Measurements from ENCODE around the gene WDFY4. TPM values are rescaled to one million over a fixed set of nuclear protein-coding genes. Genes with fewer than 3 reads are reported as not detected.

Gene WDFY4
- total and polyA plus RNA-seq, 9 of the 15 experiments (the other 6 are each of a cell fraction or from before 2014, with no cell fraction given), result 0.01 to 0.02 (median 0.01) TPM; not detected in 6

- Histone ChIP-seq H3K4me2 (ENCODE audit: insufficient read depth, low read length) (no peak overlapping the region), H3K79me2 (ENCODE audit: control insufficient read depth, insufficient read depth, low read length) (no peaks in the 10 kb centered on the region), H3K27me3 (ENCODE audit: control insufficient read depth in 2 of 2, insufficient read depth in 2 of 2, low read length in 2 of 2) (peaks cover 6 to 9% of the 10 kb centered on the region in 2 experiments; a peak in 2 of 5 replicates), H2AFZ (ENCODE audit: low read depth, low read length) (no peak overlapping the region), H3K9me1 (ENCODE audit: control insufficient read depth, insufficient read depth, low read length) (no peaks in the 10 kb centered on the region), H3K4me1 (replicated peaks in 1 of 2; ENCODE audit: control insufficient read depth in 2 of 2, insufficient read depth in 2 of 2, low read length in 2 of 2) (peaks cover 5 to 10% of the 10 kb centered on the region in 2 experiments; a peak in 4 of 5 replicates), H3K27ac (ENCODE audit: extremely low read depth, low read depth, low read length) (no peak overlapping the region), H4K20me1 (replicated peaks; ENCODE audit: control insufficient read depth, insufficient read depth, low read length) (no peaks in the 10 kb centered on the region), H3K9me3 (replicated peaks; ENCODE audit: control insufficient read depth, insufficient read depth, low read depth, low read length) (no peaks in the 10 kb centered on the region), H3K4me3 (no peak overlapping the region), H3K36me3 (ENCODE audit: control insufficient read depth, insufficient read depth, low read length) (no peaks in the 10 kb centered on the region), H3K9ac (ENCODE audit: insufficient read depth in 1 of 2, low read depth in 2 of 2, low read length in 2 of 2) (no peak overlapping the region)
- TF ChIP-seq FOS (IDR thresholded peaks at IDR 0.05; ENCODE audit: extremely low read depth, insufficient read length), result no peak
- no peak for TF ChIP-seq IRF1 (CRISPR knock-in tag; IDR thresholded peaks at IDR 0.05; ENCODE audit: borderline replicate concordance)
- FAIRE-seq (no peak), ATAC-seq (no peak), DNase-seq (ENCODE audit: extremely low read depth in 1 of 4, low spot score in 3 of 4) (no peak)
- POLR2A ChIA-PET, result no interaction called here
- 3% methylated on average over 3 of the region's 3 CpGs for WGBS (ENCODE audit: insufficient coverage, low coverage, missing lambda C conversion rate)
- in situ Hi-C loops (cut with MboI), result no loop called here
- BruUV-seq (replicated peaks), result no TSS peak
- intact Hi-C loops (cut with micrococcal nuclease), result no loop called here
- CTCF ChIA-PET (ENCODE audit: low intra/inter-chr PET ratio), result no interaction called here
These were observed 311.7 kb downstream of the WDFY4 start for GRCh38 chr10:48996329-48996728.

- Histone ChIP-seq H3K27ac (ENCODE audit: extremely low read depth, low read depth, low read length) (no peak overlapping the region), H3K4me3 (no peak overlapping the region), H3K9me3 (replicated peaks; ENCODE audit: control insufficient read depth, insufficient read depth, low read depth, low read length) (no peaks in the 10 kb centered on the region), H3K9ac (ENCODE audit: insufficient read depth in 1 of 2, low read depth in 2 of 2, low read length in 2 of 2) (no peak overlapping the region), H2AFZ (ENCODE audit: low read depth, low read length) (no peak overlapping the region), H3K9me1 (ENCODE audit: control insufficient read depth, insufficient read depth, low read length) (no peaks in the 10 kb centered on the region), H4K20me1 (replicated peaks; ENCODE audit: control insufficient read depth, insufficient read depth, low read length) (no peaks in the 10 kb centered on the region), H3K4me2 (ENCODE audit: insufficient read depth, low read length) (no peak overlapping the region), H3K79me2 (ENCODE audit: control insufficient read depth, insufficient read depth, low read length) (no peaks in the 10 kb centered on the region), H3K4me1 (replicated peaks in 1 of 2; ENCODE audit: control insufficient read depth in 2 of 2, insufficient read depth in 2 of 2, low read length in 2 of 2) (peaks cover 11 to 19% of the 10 kb centered on the region in 2 experiments), H3K27me3 (ENCODE audit: control insufficient read depth in 2 of 2, insufficient read depth in 2 of 2, low read length in 2 of 2) (peaks cover 0 to 9% of the 10 kb centered on the region in 2 experiments; a peak in 1 of 5 replicates), H3K36me3 (ENCODE audit: control insufficient read depth, insufficient read depth, low read length) (no peaks in the 10 kb centered on the region)
- intact Hi-C loops (cut with micrococcal nuclease), result no loop called here
- BruUV-seq (replicated peaks), result no TSS peak
- ChIA-PET CTCF (ENCODE audit: low intra/inter-chr PET ratio) (no interaction called here), POLR2A (interaction anchor here (0.7 to 0.8 kb wide), 2 partner anchors 14 to 354 kb away, joined by 4 to 5 read pairs; no protein-coding TSS in a partner anchor)
- no peak for FAIRE-seq
- WGBS (ENCODE audit: insufficient coverage, low coverage, missing lambda C conversion rate), result 0% methylated on average over 2 of the region's 2 CpGs
- no peak for ATAC-seq
- no peak for DNase-seq (ENCODE audit: extremely low read depth in 1 of 4, low spot score in 3 of 4)
- in situ Hi-C loops (cut with MboI), result no loop called here
- no peak for TF ChIP-seq ZNF384 (IDR thresholded peaks at IDR 0.05; ENCODE audit: low read depth, low read length)
- TF ChIP-seq PHF8 (IDR thresholded peaks at IDR 0.05; ENCODE audit: borderline replicate concordance, low read length), result no peak
- no peak for TF ChIP-seq LARP7 (IDR thresholded peaks at IDR 0.05)
- TF ChIP-seq HMG20A (CRISPR knock-in tag; conservative IDR thresholded peaks at IDR 0.05), result no peak
- no peak for TF ChIP-seq LEF1 (IDR thresholded peaks at IDR 0.05)
- TF ChIP-seq SMARCA5 (IDR thresholded peaks at IDR 0.05), result no peak
- no peak for TF ChIP-seq ZNF609 (CRISPR knock-in tag; IDR thresholded peaks at IDR 0.05; ENCODE audit: borderline replicate concordance)
- no peak for TF ChIP-seq FOXK2 (conservative IDR thresholded peaks at IDR 0.05 in 1 of 2, IDR thresholded peaks at IDR 0.05 in 1 of 2; ENCODE audit: low read depth in 2 of 2)
- no peak for TF ChIP-seq CEBPB (tag; IDR thresholded peaks at IDR 0.05)
- TF ChIP-seq TARDBP (IDR thresholded peaks at IDR 0.05), result no peak
- TF ChIP-seq CBX5 (IDR thresholded peaks at IDR 0.05; ENCODE audit: borderline replicate concordance, low read depth), result no peak
These were observed 314.7 kb downstream of the WDFY4 start for GRCh38 chr10:48999346-48999745.
